HepG2 (cell line): ENCODE data around the gene IGFALS. TPM values are rescaled to one million over a fixed set of nuclear protein-coding genes. Genes with fewer than 3 reads are reported as not detected.

Experiments
- ATAC-seq: fragments of 200-7000 bp; cut with Tn5 transposase; 3 replicates; pipeline ENCODE4 v1.9.1; 2020; ENCODE audit warnings: mild to moderate bottlenecking, moderate library complexity
- BruUV-seq: library from RNA; stranded (reverse); fragments of 400-500 nt; replicated peaks from 2 replicates; lab custom pipeline; 2021; lab: Mats Ljungman, UMichigan
- CTCF ChIA-PET: fragments of 300-600 bp; formaldehyde crosslinking; extraction: SDS; loops from one replicate; lab custom pipeline; 2021; ENCODE audit warnings: low total read pairs, inconsistent platforms, low intra/inter-chr PET ratio; lab: Yijun Ruan, JAX
- POLR2A ChIA-PET: fragments of 350-600 bp; sonication (Branson Sonifier 250); formaldehyde crosslinking; loops from one replicate; lab custom pipeline; 2020; ENCODE audit warnings: antibody characterized with exemption, inconsistent platforms; lab: Yijun Ruan, JAX
- DNase-seq: peaks from one replicate; pipeline ENCODE4 v3.0.0-alpha.2; 2015; ENCODE audit warnings: low spot score
- FAIRE-seq: peaks from 3 replicates; lab custom pipeline; 2011; peaks lifted over from hg19 to GRCh38; lab: Jason Lieb, UNC
- H2AFZ ChIP-seq: one replicate; pipeline ENCODE4 v1.6.1; 2011; ENCODE audit warnings: low read length, inconsistent platforms
- H3K27ac ChIP-seq: fragments of 300-600 bp; 3 replicates; pipeline ENCODE4 v1.8.0; 2011; ENCODE audit warnings: mixed run types, mild to moderate bottlenecking, mixed read lengths, low read length, inconsistent platforms; ENCODE audit not compliant: insufficient read depth; ENCODE audit errors: extremely low read length
- H3K27me3 ChIP-seq, 2 experiments: fragments of 200-600 bp in 1 of 2; 2 replicates in 1 of 2; 3 replicates in 1 of 2; pipeline versions ENCODE4 v1.6.0 to v1.8.0; 2011; ENCODE audit warnings: low read length in 2 of 2, mild to moderate bottlenecking in 2 of 2, moderate library complexity in 2 of 2, inconsistent platforms in 1 of 2; ENCODE audit not compliant: insufficient read depth in 2 of 2, control insufficient read depth in 1 of 2
- H3K36me3 ChIP-seq, 2 experiments: fragments of 200-600 bp in 1 of 2; replicated peaks in 1 of 2; 2 replicates in 1 of 2; 3 replicates in 1 of 2; pipeline versions ENCODE4 v1.5.1 to v1.8.0; 2011; ENCODE audit warnings: low read length in 2 of 2, inconsistent platforms in 1 of 2; ENCODE audit not compliant: insufficient read depth in 2 of 2, control insufficient read depth in 1 of 2
- H3K4me1 ChIP-seq: 2 replicates; pipeline ENCODE4 v1.5.1; 2012; ENCODE audit warnings: low read length, inconsistent platforms; ENCODE audit not compliant: insufficient read depth
- H3K4me2 ChIP-seq: 2 replicates; pipeline ENCODE4 v1.6.0; 2011; ENCODE audit warnings: low read depth, low read length, inconsistent platforms
- H3K4me3 ChIP-seq, 3 experiments: fragments of 200-600 bp in 1 of 3; sonication (generic), shearing (Covaris generic) in 1 of 3; replicated peaks in 1 of 3; 2 replicates each; pipeline ENCODE4 v1.5.1; 2011 to 2016; ENCODE audit warnings: low read length in 3 of 3, inconsistent platforms in 2 of 3, low read depth in 2 of 3, mild to moderate bottlenecking in 2 of 3, control low read depth in 1 of 3, mixed read lengths in 1 of 3; ENCODE audit not compliant: insufficient read depth in 1 of 3
- H3K79me2 ChIP-seq: one replicate; pipeline ENCODE4 v1.6.1; 2011; ENCODE audit warnings: low read length, inconsistent platforms; ENCODE audit not compliant: insufficient read depth
- H3K9ac ChIP-seq: 2 replicates; pipeline ENCODE4 v1.6.0; 2011; ENCODE audit warnings: mild to moderate bottlenecking, low read depth, low read length, inconsistent platforms; ENCODE audit not compliant: insufficient read depth
- H3K9me3 ChIP-seq: 2 replicates; pipeline ENCODE4 v1.5.1; 2012; ENCODE audit warnings: mild to moderate bottlenecking, low read length
- H4K20me1 ChIP-seq: 2 replicates; pipeline ENCODE4 v1.6.0; 2011; ENCODE audit warnings: inconsistent platforms, mild to moderate bottlenecking, low read length, moderate library complexity; ENCODE audit not compliant: insufficient read depth
- ARNTL ChIP-seq: sonication (generic); formaldehyde crosslinking; IDR thresholded peaks from 2 replicates; pipeline ENCODE4 v1.4.0; 2020; ENCODE audit warnings: mild to moderate bottlenecking, missing genetic modification reagents
- DMAP1 ChIP-seq: IDR thresholded peaks from 2 replicates; pipeline ENCODE4 v1.6.1; 2016
- FOXJ3 ChIP-seq: sonication (generic); formaldehyde crosslinking; IDR thresholded peaks from 2 replicates; pipeline ENCODE4 v1.4.0; 2020; ENCODE audit warnings: missing genetic modification reagents, mild to moderate bottlenecking, borderline replicate concordance
- FOXK1 ChIP-seq: sonication (generic); formaldehyde crosslinking; IDR thresholded peaks from 2 replicates; pipeline ENCODE4 v1.4.0; 2020; ENCODE audit warnings: low read depth, missing genetic modification reagents, borderline replicate concordance
- NR2C2 ChIP-seq: sonication (generic); formaldehyde crosslinking; IDR thresholded peaks from 2 replicates; pipeline ENCODE4 v1.4.0; 2020; ENCODE audit warnings: missing genetic modification reagents, mild to moderate bottlenecking, moderate library complexity, borderline replicate concordance
- NR2F1 ChIP-seq, 2 experiments: fragments of 450-650 bp in 1 of 2; formaldehyde crosslinking in 1 of 2; IDR thresholded peaks; 2 replicates each; pipeline versions ENCODE4 v1.5.0 to v1.6.1; 2016 to 2020; ENCODE audit warnings: mild to moderate bottlenecking in 1 of 2, missing compliant biosample characterization in 1 of 2, missing genetic modification reagents in 1 of 2, moderate library complexity in 1 of 2
- RBM22 ChIP-seq: fragments of 200-400 bp; formaldehyde crosslinking; optimal IDR thresholded peaks from 2 replicates; pipeline ENCODE3; 2017; ENCODE audit warnings: mild to moderate bottlenecking, low read length, moderate library complexity
- SIX4 ChIP-seq: sonication (generic); formaldehyde crosslinking; IDR thresholded peaks from 2 replicates; pipeline ENCODE4 v1.4.0; 2020; ENCODE audit warnings: missing genetic modification reagents
- TOE1 ChIP-seq: sonication (generic); formaldehyde crosslinking; IDR thresholded peaks from 2 replicates; pipeline ENCODE4 v1.4.0; 2020; ENCODE audit warnings: mild to moderate bottlenecking, missing genetic modification reagents
- ZFP82 ChIP-seq: sonication (generic); formaldehyde crosslinking; IDR thresholded peaks from 2 replicates; pipeline ENCODE4 v1.5.1; 2020; ENCODE audit warnings: mild to moderate bottlenecking, missing genetic modification reagents, borderline replicate concordance
- ZKSCAN8 ChIP-seq: IDR thresholded peaks from 2 replicates; pipeline ENCODE4 v1.6.1; 2016; ENCODE audit warnings: borderline replicate concordance, missing genetic modification reagents, missing compliant biosample characterization
- ZMYM3 ChIP-seq: sonication (generic); formaldehyde crosslinking; IDR thresholded peaks from 2 replicates; pipeline ENCODE4 v1.5.1; 2020; ENCODE audit warnings: mild to moderate bottlenecking, missing genetic modification reagents
- ZNF17 ChIP-seq: sonication (generic); formaldehyde crosslinking; IDR thresholded peaks from 2 replicates; pipeline ENCODE4 v1.5.0; 2020; ENCODE audit warnings: mild to moderate bottlenecking, missing genetic modification reagents
- ZNF432 ChIP-seq: sonication (generic); formaldehyde crosslinking; IDR thresholded peaks from 2 replicates; pipeline ENCODE4 v1.5.0; 2020; ENCODE audit warnings: missing genetic modification reagents, mild to moderate bottlenecking, borderline replicate concordance
- ZNF484 ChIP-seq: sonication (generic); formaldehyde crosslinking; IDR thresholded peaks from 2 replicates; pipeline ENCODE4 v1.5.1; 2020; ENCODE audit warnings: mild to moderate bottlenecking, low read depth, missing genetic modification reagents, borderline replicate concordance
- ZNF720 ChIP-seq: sonication (generic); formaldehyde crosslinking; IDR thresholded peaks from 2 replicates; pipeline ENCODE4 v1.4.0; 2020; ENCODE audit warnings: missing genetic modification reagents
- ZNF816 ChIP-seq: sonication (generic); formaldehyde crosslinking; IDR thresholded peaks from 2 replicates; pipeline ENCODE4 v1.8.0; 2022; ENCODE audit warnings: missing genetic modification reagents, mild to moderate bottlenecking, borderline replicate concordance
- WGBS: methylation state at CpG from one replicate; pipeline ENCODE4 v1.1.6; 2017; ENCODE audit warnings: low lambda C conversion rate; 5-methylcytosine and 5-hydroxymethylcytosine counted together
- in situ Hi-C: cut with HindIII; loops from 2 replicates; pipeline ENCODE4 v1.10.0; 2017; ENCODE audit warnings: low pct_unique_long_range_greater_than_20kb; ENCODE audit not compliant: extremely low pct_ligation_motif_present
- intact Hi-C: fragments of 100-400 bp; cut with micrococcal nuclease; formaldehyde crosslinking; loops from one replicate; pipeline ENCODE4 v1.10.0; 2022; ENCODE audit not compliant: unreplicated experiment
- polyA plus RNA-seq, 8 experiments: library from polyadenylated mRNA; depleted of rRNA in 3 of 8; stranded (reverse) in 7 of 8; unstranded in 1 of 8; fragments of >200 nt; fragmentation: Illumina TruSeq in 4 of 8; extraction: Trizol in 4 of 8; gene quantifications; 2 replicates each; pipeline versions ENCODE4 v1.2.1 to v1.2.3, GENCODE V29; 2011 to 2016; ENCODE audit warnings: low read depth in 4 of 8, missing spikeins in 1 of 8, mixed read lengths in 1 of 8; ENCODE audit not compliant: insufficient read depth in 1 of 8
- total RNA-seq, 5 experiments: library from RNA; depleted of rRNA; stranded (reverse); fragments of >200 nt; fragmentation: Illumina TruSeq; extraction: Trizol; gene quantifications; 2 replicates each; pipeline ENCODE4 v1.2.3, GENCODE V29; 2016; ENCODE audit warnings: low read depth in 1 of 5
- TF ChIP-seq, protein P1 (sequence below): sonication (generic); IDR thresholded peaks from 2 replicates; pipeline ENCODE4 v1.6.1; 2016; ENCODE audit warnings: low read depth, borderline replicate concordance
- TF ChIP-seq, protein P2 (sequence below): sonication (generic); formaldehyde crosslinking; IDR thresholded peaks from 2 replicates; pipeline ENCODE4 v1.4.0; 2020; ENCODE audit warnings: missing genetic modification reagents
- TF ChIP-seq, protein P3 (sequence below): sonication (generic); formaldehyde crosslinking; IDR thresholded peaks from 2 replicates; pipeline ENCODE4 v1.5.0; 2020; ENCODE audit warnings: mild to moderate bottlenecking, missing genetic modification reagents

IGFALS gene
- total and polyA plus RNA-seq, 2 of the 13 experiments (the other 11 are each of a cell fraction or from before 2014, with no cell fraction given) = 0.34 to 2.4 TPM

DNA sequence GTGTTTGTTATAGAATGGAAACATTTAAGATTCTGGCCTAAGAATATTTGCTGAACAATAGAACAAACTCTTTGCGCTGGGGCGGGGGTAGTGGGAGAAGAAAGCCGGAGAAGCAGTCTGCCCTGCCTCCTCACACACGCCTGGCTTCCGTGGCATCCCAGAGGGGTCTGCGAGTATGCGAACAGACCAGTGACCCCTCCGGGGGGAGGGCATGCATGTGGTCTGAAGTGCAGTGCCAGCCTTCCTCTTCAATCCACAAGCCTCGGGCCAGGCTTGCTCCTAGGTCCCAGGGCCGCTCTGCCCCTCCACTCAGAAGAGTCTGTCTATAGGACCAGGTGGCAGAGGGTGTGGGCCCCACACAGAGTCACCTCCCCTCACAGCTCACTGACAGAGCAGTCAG, 14.1 kb upstream of the IGFALS start (continued):
- TF ChIP-seq FOXJ3 (CRISPR knock-in tag) (no peak), ARNTL (CRISPR knock-in tag) (no peak)

DNA sequence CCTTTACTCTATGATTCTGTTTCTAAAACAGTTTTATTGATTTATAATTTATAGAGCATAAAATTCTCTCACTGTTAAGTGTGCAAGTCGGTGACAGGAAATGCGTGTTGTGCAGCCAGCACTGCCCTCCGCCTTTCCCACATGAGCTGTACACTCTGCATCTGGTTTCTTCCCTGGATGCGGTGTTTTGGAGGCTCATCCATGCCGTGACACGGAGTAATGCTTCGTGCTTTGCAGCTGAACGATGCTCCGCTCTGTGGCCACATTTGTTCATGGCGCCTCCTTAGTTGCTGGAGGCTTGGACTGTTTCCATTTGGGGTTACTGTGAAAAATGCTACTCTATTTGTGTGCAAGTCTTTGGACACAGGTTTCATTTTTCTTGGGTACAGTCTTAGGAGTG, 7.2 kb upstream of the IGFALS start:
- ChIA-PET CTCF (no interaction called here), POLR2A (interaction anchor here (1.1 to 1.2 kb wide), 2 partner anchors 13 to 18 kb away, joined by 3 read pairs; partner anchors contain the start of genes NUBP2 and SPSB3)
- Histone ChIP-seq H3K4me3 (no peak overlapping the region), H3K9ac (no peak overlapping the region), H4K20me1 (no peaks in the 10 kb centered on the region), H3K4me2 (no peak overlapping the region), H3K36me3 (no peaks in the 10 kb centered on the region), H3K9me3 (peaks cover 24% of the 10 kb centered on the region), H3K4me1 (no peaks in the 10 kb centered on the region), H3K27ac (no peak overlapping the region), H3K79me2 (no peaks in the 10 kb centered on the region), H3K27me3 (no peaks in the 10 kb centered on the region), H2AFZ (no peak overlapping the region)
- FAIRE-seq (no peak), DNase-seq (no peak), ATAC-seq (no peak)
- TF ChIP-seq ZNF720 (no peak), ZFP82 (CRISPR knock-in tag) (no peak), FOXK1 (CRISPR knock-in tag) (no peak), TOE1 (CRISPR knock-in tag) (no peak), RBM22 (no peak), ZNF816 (CRISPR knock-in tag) (no peak), ZNF484 (no peak), NR2C2 (CRISPR knock-in tag) (no peak), DMAP1 (CRISPR knock-in tag) (no peak), SIX4 (CRISPR knock-in tag) (no peak), NR2F1 (CRISPR knock-in tag; IDR thresholded peaks at IDR 0.05) (no peak), ZMYM3 (CRISPR knock-in tag) (no peak), ZKSCAN8 (CRISPR knock-in tag) (no peak), ZNF17 (CRISPR knock-in tag) (no peak), ZNF432 (CRISPR knock-in tag) (no peak)
- TF ChIP-seq, protein P1, sequence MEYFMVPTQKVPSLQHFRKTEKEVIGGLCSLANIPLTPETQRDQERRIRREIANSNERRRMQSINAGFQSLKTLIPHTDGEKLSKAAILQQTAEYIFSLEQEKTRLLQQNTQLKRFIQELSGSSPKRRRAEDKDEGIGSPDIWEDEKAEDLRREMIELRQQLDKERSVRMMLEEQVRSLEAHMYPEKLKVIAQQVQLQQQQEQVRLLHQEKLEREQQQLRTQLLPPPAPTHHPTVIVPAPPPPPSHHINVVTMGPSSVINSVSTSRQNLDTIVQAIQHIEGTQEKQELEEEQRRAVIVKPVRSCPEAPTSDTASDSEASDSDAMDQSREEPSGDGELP = no peak
- TF ChIP-seq, protein P2, sequence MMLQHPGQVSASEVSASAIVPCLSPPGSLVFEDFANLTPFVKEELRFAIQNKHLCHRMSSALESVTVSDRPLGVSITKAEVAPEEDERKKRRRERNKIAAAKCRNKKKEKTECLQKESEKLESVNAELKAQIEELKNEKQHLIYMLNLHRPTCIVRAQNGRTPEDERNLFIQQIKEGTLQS (CRISPR knock-in tag) = no peak
- TF ChIP-seq, protein P3, sequence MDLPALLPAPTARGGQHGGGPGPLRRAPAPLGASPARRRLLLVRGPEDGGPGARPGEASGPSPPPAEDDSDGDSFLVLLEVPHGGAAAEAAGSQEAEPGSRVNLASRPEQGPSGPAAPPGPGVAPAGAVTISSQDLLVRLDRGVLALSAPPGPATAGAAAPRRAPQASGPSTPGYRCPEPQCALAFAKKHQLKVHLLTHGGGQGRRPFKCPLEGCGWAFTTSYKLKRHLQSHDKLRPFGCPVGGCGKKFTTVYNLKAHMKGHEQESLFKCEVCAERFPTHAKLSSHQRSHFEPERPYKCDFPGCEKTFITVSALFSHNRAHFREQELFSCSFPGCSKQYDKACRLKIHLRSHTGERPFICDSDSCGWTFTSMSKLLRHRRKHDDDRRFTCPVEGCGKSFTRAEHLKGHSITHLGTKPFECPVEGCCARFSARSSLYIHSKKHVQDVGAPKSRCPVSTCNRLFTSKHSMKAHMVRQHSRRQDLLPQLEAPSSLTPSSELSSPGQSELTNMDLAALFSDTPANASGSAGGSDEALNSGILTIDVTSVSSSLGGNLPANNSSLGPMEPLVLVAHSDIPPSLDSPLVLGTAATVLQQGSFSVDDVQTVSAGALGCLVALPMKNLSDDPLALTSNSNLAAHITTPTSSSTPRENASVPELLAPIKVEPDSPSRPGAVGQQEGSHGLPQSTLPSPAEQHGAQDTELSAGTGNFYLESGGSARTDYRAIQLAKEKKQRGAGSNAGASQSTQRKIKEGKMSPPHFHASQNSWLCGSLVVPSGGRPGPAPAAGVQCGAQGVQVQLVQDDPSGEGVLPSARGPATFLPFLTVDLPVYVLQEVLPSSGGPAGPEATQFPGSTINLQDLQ (CRISPR knock-in tag) = no peak
- intact Hi-C loops (no loop called here), in situ Hi-C loops (no loop called here)
- BruUV-seq = no TSS peak
- 89% methylated on average over 10 of the region's 10 CpGs for WGBS
